ENCODE measurements around the gene IPO11.

IPO11 gene

GRCh38 chr5:62572918-62573514 lies 160.5 kb downstream of the IPO11 start:
- DNase-seq (ENCODE audit: low spot score), result no peak

- DNase-seq (ENCODE audit: low spot score), result no peak
These were observed 162.0 kb downstream of the IPO11 start for GRCh38 chr5:62574599-62574998.

- no peak for DNase-seq (ENCODE audit: low spot score)
These were observed 162.5 kb downstream of the IPO11 start for GRCh38 chr5:62575066-62575465.

GRCh38 chr5:62575489-62575888 lies 162.9 kb downstream of the IPO11 start:
- no peak for DNase-seq (ENCODE audit: low spot score)

GRCh38 chr5:62576570-62577170 lies 164.1 kb downstream of the IPO11 start:
- DNase-seq (ENCODE audit: low spot score), result peak; percentile 32

GRCh38 chr5:62577488-62577887 lies 164.9 kb downstream of the IPO11 start:
- no peak for DNase-seq (ENCODE audit: low spot score)

- DNase-seq (ENCODE audit: low spot score), result peak; percentile 84
These were observed 166.0 kb downstream of the IPO11 start, which contains the start of gene LRRC70 for GRCh38 chr5:62578540-62578939. TSS of gene LRRC70 (plus strand) at chr5:62578819. CDS start at chr5:62579439, 620 bp downstream.

GRCh38 chr5:62579761-62580160 lies 167.2 kb downstream of the IPO11 start:
- DNase-seq (ENCODE audit: low spot score), result no peak

- DNase-seq (ENCODE audit: low spot score), result no peak
These were observed 169.5 kb downstream of the IPO11 start for GRCh38 chr5:62581836-62582597.

GRCh38 chr5:62584391-62584790 lies 171.8 kb downstream of the IPO11 start:
- DNase-seq (ENCODE audit: low spot score), result no peak

GRCh38 chr5:62585306-62585705 lies 172.7 kb downstream of the IPO11 start:
- no peak for DNase-seq (ENCODE audit: low spot score)

- no peak for DNase-seq (ENCODE audit: low spot score)
These were observed 173.2 kb downstream of the IPO11 start for GRCh38 chr5:62585751-62586150.

GRCh38 chr5:62587737-62588136 lies 175.2 kb downstream of the IPO11 start:
- DNase-seq (ENCODE audit: low spot score), result no peak

GRCh38 chr5:62588668-62589067 lies 176.1 kb downstream of the IPO11 start:
- no peak for DNase-seq (ENCODE audit: low spot score)

GRCh38 chr5:62589504-62589903 lies 176.9 kb downstream of the IPO11 start:
- no peak for DNase-seq (ENCODE audit: low spot score)

- no peak for DNase-seq (ENCODE audit: low spot score)
These were observed 177.8 kb downstream of the IPO11 start for GRCh38 chr5:62590387-62590786.

- DNase-seq (ENCODE audit: low spot score), result no peak
These were observed 180.0 kb downstream of the IPO11 start for GRCh38 chr5:62592558-62592957.

- DNase-seq (ENCODE audit: low spot score), result no peak
These were observed 180.8 kb downstream of the IPO11 start for GRCh38 chr5:62593331-62593730.

GRCh38 chr5:62594364-62594984 lies 181.9 kb downstream of the IPO11 start:
- no peak for DNase-seq (ENCODE audit: low spot score)

- DNase-seq (ENCODE audit: low spot score), result no peak
These were observed 183.5 kb downstream of the IPO11 start for GRCh38 chr5:62596096-62596495.

GRCh38 chr5:62596691-62597090 lies 184.1 kb downstream of the IPO11 start:
- no peak for DNase-seq (ENCODE audit: low spot score)

GRCh38 chr5:62597314-62597713 lies 184.8 kb downstream of the IPO11 start:
- DNase-seq (ENCODE audit: low spot score), result no peak

Data from CD4-positive, alpha-beta T cell treated with Interleukin-2 at 100 ng/mL for 4 hours (primary cell).